ENCODE measurements around the gene RGS7BP. TPM values are rescaled to one million over a fixed set of nuclear protein-coding genes. Genes with fewer than 3 reads are reported as not detected.

Gene RGS7BP
- total and polyA plus RNA-seq, 4 donors = 0.92 to 27.3 (median 5.2) TPM

DNA sequence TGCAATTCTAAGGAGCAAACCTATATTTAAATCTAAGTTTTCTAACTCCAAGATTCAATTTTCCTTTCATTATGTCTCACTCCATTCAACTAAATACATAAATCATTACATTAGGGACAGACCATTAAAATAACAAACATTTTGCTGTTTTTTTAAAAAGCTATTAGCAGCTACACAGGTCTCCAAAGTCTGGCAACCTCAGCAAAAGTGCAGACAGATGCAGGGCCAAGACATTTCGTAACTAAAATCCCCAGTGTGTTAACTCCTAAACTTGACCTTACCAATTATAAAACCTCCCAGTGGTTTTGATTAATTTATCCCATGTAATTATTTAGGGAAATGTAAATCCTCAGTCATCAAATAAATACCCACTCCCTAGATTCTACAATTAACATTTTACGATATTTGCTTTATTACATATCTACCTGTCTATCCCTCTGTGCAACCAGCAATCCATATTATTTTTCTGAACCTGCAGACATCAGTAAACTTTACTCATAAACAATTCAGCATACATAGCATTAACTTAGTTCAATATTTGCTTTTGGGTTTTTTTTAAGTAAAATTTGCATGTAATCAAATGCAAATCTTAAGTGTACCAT, 64.7 kb downstream of the RGS7BP start:
- no peaks in the 10 kb centered on the region for H3K36me3 ChIP-seq (ENCODE audit: control insufficient read depth in 1 of 2, insufficient read depth in 2 of 2, low read length in 1 of 2)
- 40 to 49% methylated on average over 2 of the region's 2 CpGs for WGBS, 2 donors
- H3K27ac ChIP-seq (ENCODE audit: low read depth in 1 of 2, low read length in 2 of 2) = no peak overlapping the region
- no peaks in the 10 kb centered on the region for H3K27me3 ChIP-seq (ENCODE audit: control insufficient read depth in 1 of 2, insufficient read depth in 2 of 2, low read length in 1 of 2)
- H3K4me3 ChIP-seq (ENCODE audit: low read length in 2 of 2) = no peak overlapping the region
- intact Hi-C loops (cut with DNase I) = no loop called here
- ATAC-seq (ENCODE audit: low FRiP score) (no peak), DNase-seq (no peak)
- no peaks in the 10 kb centered on the region for H3K9me3 ChIP-seq (ENCODE audit: control insufficient read depth, low read length)
- peaks cover 0 to 6% of the 10 kb centered on the region in 2 donors for H3K4me1 ChIP-seq (ENCODE audit: control insufficient read depth in 1 of 2, insufficient read depth in 2 of 2, low read length in 2 of 2)

DNA sequence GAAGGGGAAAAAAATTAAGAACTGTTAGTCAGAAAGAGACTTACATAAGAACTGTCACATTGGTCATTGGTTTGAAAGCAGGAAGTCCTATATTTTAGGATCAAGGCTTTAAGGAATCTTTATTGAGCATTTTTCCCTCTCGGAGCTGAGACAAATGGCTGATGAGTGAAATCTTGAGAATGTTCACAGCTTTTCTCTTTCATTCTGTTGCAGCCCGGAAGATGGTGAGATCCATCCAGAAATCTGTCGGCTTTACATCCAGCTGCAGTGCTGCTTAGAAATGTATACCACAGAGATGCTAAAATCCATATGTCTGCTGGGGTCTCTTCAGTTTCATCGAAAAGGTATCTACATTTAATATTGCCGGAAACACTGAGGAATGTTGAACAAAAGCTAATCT, 69.7 kb downstream of the RGS7BP start:
- Histone ChIP-seq H3K9me3 (ENCODE audit: control insufficient read depth, low read length) (no peaks in the 10 kb centered on the region), H3K36me3 (ENCODE audit: control insufficient read depth in 1 of 2, insufficient read depth in 2 of 2, low read length in 1 of 2) (no peaks in the 10 kb centered on the region), H3K4me1 (ENCODE audit: control insufficient read depth in 1 of 2, insufficient read depth in 2 of 2, low read length in 2 of 2) (peaks cover 0 to 2% of the 10 kb centered on the region in 2 donors), H3K4me3 (ENCODE audit: low read length in 2 of 2) (no peak overlapping the region), H3K27ac (ENCODE audit: low read depth in 1 of 2, low read length in 2 of 2) (no peak overlapping the region), H3K27me3 (ENCODE audit: control insufficient read depth in 1 of 2, insufficient read depth in 2 of 2, low read length in 1 of 2) (no peaks in the 10 kb centered on the region)
- WGBS, 2 donors = 51 to 57% methylated on average over 5 of the region's 5 CpGs
- intact Hi-C loops (cut with DNase I) = loop anchor here in 1 of 2 donors (5.0 kb wide), 1 partner anchor 48 kb away; no protein-coding TSS in a partner anchor
- ATAC-seq (ENCODE audit: low FRiP score) = no peak
- no peak for DNase-seq

DNA sequence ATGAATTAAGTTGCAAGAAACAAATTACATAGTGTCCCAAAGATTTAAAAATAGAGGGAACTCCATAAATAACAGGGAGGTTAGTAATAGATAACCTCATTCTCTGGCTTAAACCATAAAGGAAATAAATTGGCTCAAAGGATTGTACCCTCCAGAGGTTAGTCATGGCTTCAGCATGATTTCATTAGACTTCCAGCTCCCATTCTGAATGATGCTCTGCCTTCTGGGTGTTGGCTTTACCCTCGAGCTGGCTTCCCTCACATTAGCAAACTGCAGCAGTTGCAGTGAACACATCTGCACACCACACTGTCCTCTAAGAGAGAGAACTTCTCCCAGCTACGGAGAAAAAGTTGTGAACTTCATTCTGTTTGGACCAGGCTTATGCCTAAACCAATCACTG, 70.4 kb downstream of the RGS7BP start:
- Histone ChIP-seq H3K4me3 (ENCODE audit: low read length in 2 of 2) (no peak overlapping the region), H3K36me3 (ENCODE audit: control insufficient read depth in 1 of 2, insufficient read depth in 2 of 2, low read length in 1 of 2) (no peaks in the 10 kb centered on the region), H3K9me3 (ENCODE audit: control insufficient read depth, low read length) (no peaks in the 10 kb centered on the region), H3K4me1 (ENCODE audit: control insufficient read depth in 1 of 2, insufficient read depth in 2 of 2, low read length in 2 of 2) (peaks cover 0 to 2% of the 10 kb centered on the region in 2 donors), H3K27ac (ENCODE audit: low read depth in 1 of 2, low read length in 2 of 2) (peak overlapping the region in 1 of 2 donors; percentile 2), H3K27me3 (ENCODE audit: control insufficient read depth in 1 of 2, insufficient read depth in 2 of 2, low read length in 1 of 2) (no peaks in the 10 kb centered on the region)
- intact Hi-C loops (cut with DNase I) = loop anchor here in 1 of 2 donors (5.0 kb wide), 1 partner anchor 49 kb away; no protein-coding TSS in a partner anchor
- WGBS, 2 donors = 15 to 19% methylated on average over 2 of the region's 2 CpGs
- DNase-seq (no peak), ATAC-seq (ENCODE audit: low FRiP score) (peak; percentile 57)

DNA sequence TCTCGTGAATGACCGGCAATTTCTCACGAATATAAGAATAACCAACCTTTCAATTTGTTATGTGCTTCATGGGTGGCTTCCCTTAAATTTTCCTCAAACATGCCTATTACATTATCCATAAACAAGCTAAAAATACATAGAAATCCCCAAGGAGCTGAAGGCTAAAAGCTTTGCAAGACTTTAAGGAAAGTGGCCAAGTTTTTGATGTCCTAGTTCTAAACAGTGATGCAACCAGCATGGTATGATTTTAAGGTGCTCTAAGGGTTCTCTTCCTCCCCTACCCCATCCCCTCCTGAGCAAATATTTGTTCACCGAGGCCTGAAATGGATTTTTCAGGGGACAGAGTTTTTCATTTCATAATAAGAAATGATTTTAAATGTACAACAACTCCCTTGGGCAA, 79.8 kb downstream of the RGS7BP start:
- no peaks in the 10 kb centered on the region for H3K27me3 ChIP-seq (ENCODE audit: control insufficient read depth in 1 of 2, insufficient read depth in 2 of 2, low read length in 1 of 2)
- ATAC-seq (ENCODE audit: low FRiP score) = peak; percentile 62
- 3 to 7% methylated on average over 4 of the region's 4 CpGs for WGBS, 2 donors
- H3K9me3 ChIP-seq (ENCODE audit: control insufficient read depth, low read length) = no peaks in the 10 kb centered on the region
- H3K4me1 ChIP-seq (ENCODE audit: control insufficient read depth in 1 of 2, insufficient read depth in 2 of 2, low read length in 2 of 2) = peaks cover 0 to 9% of the 10 kb centered on the region in 2 donors
- intact Hi-C loops (cut with DNase I) = loop anchor here in 1 of 2 donors (2.0 kb wide), 1 partner anchor 79 kb away; the partner anchor contains the start of gene RGS7BP
- peak overlapping the region; percentile 69 to 95 for H3K27ac ChIP-seq (ENCODE audit: low read depth in 1 of 2, low read length in 2 of 2)
- H3K4me3 ChIP-seq (ENCODE audit: low read length in 2 of 2) = no peak overlapping the region
- no peak for DNase-seq
- H3K36me3 ChIP-seq (ENCODE audit: control insufficient read depth in 1 of 2, insufficient read depth in 2 of 2, low read length in 1 of 2) = no peaks in the 10 kb centered on the region

DNA sequence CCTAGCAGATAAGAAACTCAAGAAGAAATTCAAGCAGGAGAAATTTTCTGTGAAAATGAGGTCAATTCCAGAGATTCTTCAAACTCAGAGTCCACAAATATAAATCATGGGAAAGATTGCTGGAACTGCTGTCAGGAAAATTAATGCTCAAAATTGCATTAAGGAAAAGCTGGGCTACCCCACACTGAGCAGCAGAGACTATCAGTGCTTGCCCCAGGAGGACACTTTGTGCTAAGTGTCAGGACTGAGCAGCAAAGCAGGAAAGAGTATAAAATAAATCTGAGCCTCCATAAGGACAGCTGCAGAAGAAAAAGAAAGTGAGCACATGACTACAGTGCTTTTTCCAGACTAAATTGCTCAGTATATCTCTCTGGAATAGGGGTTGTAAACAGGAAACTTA, 81.6 kb downstream of the RGS7BP start:
- Histone ChIP-seq H3K4me1 (ENCODE audit: control insufficient read depth in 1 of 2, insufficient read depth in 2 of 2, low read length in 2 of 2) (peaks cover 0 to 9% of the 10 kb centered on the region in 2 donors), H3K4me3 (ENCODE audit: low read length in 2 of 2) (no peak overlapping the region), H3K27me3 (ENCODE audit: control insufficient read depth in 1 of 2, insufficient read depth in 2 of 2, low read length in 1 of 2) (no peaks in the 10 kb centered on the region), H3K36me3 (ENCODE audit: control insufficient read depth in 1 of 2, insufficient read depth in 2 of 2, low read length in 1 of 2) (no peaks in the 10 kb centered on the region), H3K9me3 (ENCODE audit: control insufficient read depth, low read length) (no peaks in the 10 kb centered on the region), H3K27ac (ENCODE audit: low read depth in 1 of 2, low read length in 2 of 2) (peak overlapping the region in 1 of 2 donors; percentile 43)
- ATAC-seq (ENCODE audit: low FRiP score) = peak; percentile 13
- DNase-seq = no peak
- intact Hi-C loops (cut with DNase I) = loop anchor here in 1 of 2 donors (2.0 kb wide), 1 partner anchor 81 kb away; the partner anchor contains the start of gene RGS7BP

DNA sequence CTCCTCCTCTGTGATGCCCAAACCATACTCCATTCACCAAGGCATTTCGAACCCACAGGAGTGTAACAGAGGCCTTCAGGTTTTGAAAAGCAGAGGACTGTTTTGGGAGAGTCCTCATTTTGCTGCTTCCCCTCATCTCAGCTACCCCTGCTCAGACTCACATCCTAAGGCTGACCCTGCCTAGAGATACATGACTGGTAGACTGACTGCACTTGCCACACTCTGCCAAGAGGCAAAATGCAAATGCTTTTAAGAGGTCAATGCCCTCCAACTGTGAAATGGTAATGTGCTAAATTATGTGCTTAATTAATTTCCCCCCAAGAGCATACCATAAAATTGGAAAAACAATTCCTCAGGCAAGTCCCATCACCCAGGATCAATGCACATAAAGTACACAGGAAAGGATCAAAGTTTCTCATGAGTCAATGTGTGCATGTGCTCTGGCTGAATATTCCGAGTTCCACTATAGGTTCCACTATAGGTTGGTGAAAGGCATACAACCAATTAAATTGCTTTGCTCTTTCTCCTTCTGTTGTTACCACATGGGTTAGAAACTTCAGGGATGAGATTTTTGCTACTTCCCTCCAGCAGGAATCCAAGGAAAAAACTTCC, 87.0 kb downstream of the RGS7BP start:
- Histone ChIP-seq H3K27me3 (ENCODE audit: control insufficient read depth in 1 of 2, insufficient read depth in 2 of 2, low read length in 1 of 2) (no peaks in the 10 kb centered on the region), H3K9me3 (ENCODE audit: control insufficient read depth, low read length) (no peaks in the 10 kb centered on the region), H3K4me3 (ENCODE audit: low read length in 2 of 2) (no peak overlapping the region), H3K4me1 (ENCODE audit: control insufficient read depth in 1 of 2, insufficient read depth in 2 of 2, low read length in 2 of 2) (no peaks in the 10 kb centered on the region), H3K27ac (ENCODE audit: low read depth in 1 of 2, low read length in 2 of 2) (no peak overlapping the region), H3K36me3 (ENCODE audit: control insufficient read depth in 1 of 2, insufficient read depth in 2 of 2, low read length in 1 of 2) (no peaks in the 10 kb centered on the region)
- DNase-seq (no peak), ATAC-seq (ENCODE audit: low FRiP score) (no peak)
- WGBS, 2 donors = 48 to 71% methylated on average over 2 of the region's 2 CpGs
- intact Hi-C loops (cut with DNase I) = no loop called here

DNA sequence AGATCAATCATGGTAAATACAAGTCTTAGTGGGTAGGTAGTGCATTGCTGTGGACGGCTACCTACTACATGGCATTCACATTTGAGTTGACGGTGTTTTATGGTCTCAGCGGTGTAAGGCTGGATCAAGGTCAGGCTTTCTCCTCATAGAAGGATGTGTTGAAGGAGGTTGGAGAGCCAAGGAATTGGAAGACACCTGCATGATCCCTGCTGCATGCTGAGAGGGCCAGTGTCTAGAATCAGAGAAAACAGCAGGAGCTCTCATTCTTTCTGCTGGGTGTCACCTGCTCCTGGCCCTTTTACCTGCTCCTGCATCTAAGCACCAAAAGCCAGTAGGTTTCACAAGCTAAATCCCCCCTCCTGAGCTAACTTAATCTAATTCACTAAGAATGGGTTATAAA, 88.2 kb downstream of the RGS7BP start:
- H3K9me3 ChIP-seq (ENCODE audit: control insufficient read depth, low read length) = no peaks in the 10 kb centered on the region
- H3K4me1 ChIP-seq (ENCODE audit: control insufficient read depth in 1 of 2, insufficient read depth in 2 of 2, low read length in 2 of 2) = no peaks in the 10 kb centered on the region
- no peak for ATAC-seq (ENCODE audit: low FRiP score)
- H3K4me3 ChIP-seq (ENCODE audit: low read length in 2 of 2) = no peak overlapping the region
- DNase-seq = no peak
- no peak overlapping the region for H3K27ac ChIP-seq (ENCODE audit: low read depth in 1 of 2, low read length in 2 of 2)
- H3K36me3 ChIP-seq (ENCODE audit: control insufficient read depth in 1 of 2, insufficient read depth in 2 of 2, low read length in 1 of 2) = peaks cover 0 to 2% of the 10 kb centered on the region in 2 donors
- 82 to 99% methylated on average over 3 of the region's 3 CpGs for WGBS, 2 donors
- no peaks in the 10 kb centered on the region for H3K27me3 ChIP-seq (ENCODE audit: control insufficient read depth in 1 of 2, insufficient read depth in 2 of 2, low read length in 1 of 2)
- intact Hi-C loops (cut with DNase I) = loop anchor here in 1 of 2 donors (2.0 kb wide), 1 partner anchor 87 kb away; the partner anchor contains the start of gene RGS7BP

DNA sequence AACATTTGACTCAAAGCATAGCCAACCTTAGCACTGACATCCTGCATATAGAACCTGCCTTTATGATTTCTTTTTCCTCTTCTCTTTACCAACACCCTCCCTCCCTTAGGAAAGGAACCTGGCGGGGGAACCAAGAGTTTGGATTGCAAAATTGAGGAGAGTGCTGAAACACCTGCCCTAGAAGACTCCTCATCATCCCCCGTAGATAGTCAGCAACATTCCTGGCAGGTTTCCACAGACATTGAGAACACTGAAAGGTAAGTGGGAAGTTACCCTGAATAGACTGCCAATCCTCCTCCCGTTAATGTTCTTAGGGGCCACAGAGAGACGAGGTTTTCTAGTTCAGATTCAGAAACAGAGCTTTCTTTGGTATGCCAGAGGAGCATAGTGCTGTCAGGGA, 88.8 kb downstream of the RGS7BP start:
- Histone ChIP-seq H3K36me3 (ENCODE audit: control insufficient read depth in 1 of 2, insufficient read depth in 2 of 2, low read length in 1 of 2) (peaks cover 0 to 3% of the 10 kb centered on the region in 2 donors), H3K9me3 (ENCODE audit: control insufficient read depth, low read length) (no peaks in the 10 kb centered on the region), H3K27me3 (ENCODE audit: control insufficient read depth in 1 of 2, insufficient read depth in 2 of 2, low read length in 1 of 2) (no peaks in the 10 kb centered on the region), H3K27ac (ENCODE audit: low read depth in 1 of 2, low read length in 2 of 2) (peak overlapping the region in 1 of 2 donors; percentile 36), H3K4me1 (ENCODE audit: control insufficient read depth in 1 of 2, insufficient read depth in 2 of 2, low read length in 2 of 2) (no peaks in the 10 kb centered on the region), H3K4me3 (ENCODE audit: low read length in 2 of 2) (no peak overlapping the region)
- WGBS, 2 donors = 39 to 46% methylated on average over 4 of the region's 4 CpGs
- intact Hi-C loops (cut with DNase I) = loop anchor here in 1 of 2 donors (2.0 kb wide), 1 partner anchor 88 kb away; the partner anchor contains the start of gene RGS7BP
- DNase-seq (no peak), ATAC-seq (ENCODE audit: low FRiP score) (no peak)

All from aorta (tissue), 5 donors.